GM12865 (cell line): ENCODE measurements around the gene C6orf62.
"Not testable (repeated sequence)": the region's sequence is repeated elsewhere in the genome, so short reads cannot be mapped to it uniquely, and the experiment has no call there.

Source experiments
- DNase-seq: peaks from one replicate; pipeline ENCODE4 v3.0.0; 2010; ENCODE audit warnings: low read depth
- H3K4me3 ChIP-seq: 2 replicates; pipeline ENCODE4 v1.5.1; 2011; ENCODE audit warnings: mild to moderate bottlenecking, low read depth, low read length, control low read depth
- TF ChIP-seq, protein P1 (sequence below): IDR thresholded peaks from 2 replicates; pipeline ENCODE4 v1.5.1; 2011; ENCODE audit warnings: low read length, control low read depth, low read depth, inconsistent platforms; ENCODE audit not compliant: insufficient read depth; ENCODE audit errors: missing control alignments

Gene C6orf62

DNA sequence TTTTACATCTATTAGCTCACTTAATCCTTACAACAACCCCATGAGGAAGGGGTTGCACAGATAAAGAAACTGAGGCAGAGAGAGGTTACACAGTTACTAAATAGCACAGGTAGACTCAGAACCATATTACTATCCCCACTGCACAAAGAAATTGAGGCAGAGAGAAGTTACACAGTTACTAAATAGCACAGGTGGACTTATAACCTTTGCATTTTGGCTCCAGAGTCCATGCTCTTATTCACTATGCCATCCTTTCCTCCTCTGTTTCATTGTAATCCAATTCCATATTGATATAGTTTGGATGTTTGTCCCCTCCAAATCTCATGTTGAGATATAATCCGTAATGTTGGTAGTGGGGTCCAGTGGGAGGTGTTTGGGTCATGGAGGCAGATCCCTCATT lies 55.8 kb downstream of the C6orf62 start:
- H3K4me3 ChIP-seq = no peak overlapping the region
- DNase-seq = no peak
- TF ChIP-seq, protein P1, sequence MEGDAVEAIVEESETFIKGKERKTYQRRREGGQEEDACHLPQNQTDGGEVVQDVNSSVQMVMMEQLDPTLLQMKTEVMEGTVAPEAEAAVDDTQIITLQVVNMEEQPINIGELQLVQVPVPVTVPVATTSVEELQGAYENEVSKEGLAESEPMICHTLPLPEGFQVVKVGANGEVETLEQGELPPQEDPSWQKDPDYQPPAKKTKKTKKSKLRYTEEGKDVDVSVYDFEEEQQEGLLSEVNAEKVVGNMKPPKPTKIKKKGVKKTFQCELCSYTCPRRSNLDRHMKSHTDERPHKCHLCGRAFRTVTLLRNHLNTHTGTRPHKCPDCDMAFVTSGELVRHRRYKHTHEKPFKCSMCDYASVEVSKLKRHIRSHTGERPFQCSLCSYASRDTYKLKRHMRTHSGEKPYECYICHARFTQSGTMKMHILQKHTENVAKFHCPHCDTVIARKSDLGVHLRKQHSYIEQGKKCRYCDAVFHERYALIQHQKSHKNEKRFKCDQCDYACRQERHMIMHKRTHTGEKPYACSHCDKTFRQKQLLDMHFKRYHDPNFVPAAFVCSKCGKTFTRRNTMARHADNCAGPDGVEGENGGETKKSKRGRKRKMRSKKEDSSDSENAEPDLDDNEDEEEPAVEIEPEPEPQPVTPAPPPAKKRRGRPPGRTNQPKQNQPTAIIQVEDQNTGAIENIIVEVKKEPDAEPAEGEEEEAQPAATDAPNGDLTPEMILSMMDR = no peak

DNA sequence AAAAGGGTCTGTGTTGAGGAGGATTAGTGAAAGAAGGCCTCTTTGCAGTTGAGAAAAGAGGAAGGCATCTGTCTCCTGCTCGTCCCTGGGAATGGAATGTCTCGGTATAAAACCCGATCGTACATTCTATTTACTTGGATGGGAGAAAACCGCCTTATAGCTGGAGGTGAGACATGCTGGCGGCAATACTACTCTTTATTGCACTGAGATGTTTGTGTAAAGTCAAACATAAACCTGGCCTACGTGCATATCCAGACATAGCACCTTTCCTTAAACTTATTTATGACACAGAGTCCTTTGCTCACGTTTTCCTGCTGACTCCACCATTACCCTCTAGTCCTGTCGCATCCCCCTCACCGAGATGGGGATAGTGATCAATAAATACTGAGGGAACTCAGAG lies 56.7 kb downstream of the C6orf62 start:
- H3K4me3 ChIP-seq = no peak overlapping the region
- no peak for DNase-seq
- TF ChIP-seq, protein P1 = no peak

DNA sequence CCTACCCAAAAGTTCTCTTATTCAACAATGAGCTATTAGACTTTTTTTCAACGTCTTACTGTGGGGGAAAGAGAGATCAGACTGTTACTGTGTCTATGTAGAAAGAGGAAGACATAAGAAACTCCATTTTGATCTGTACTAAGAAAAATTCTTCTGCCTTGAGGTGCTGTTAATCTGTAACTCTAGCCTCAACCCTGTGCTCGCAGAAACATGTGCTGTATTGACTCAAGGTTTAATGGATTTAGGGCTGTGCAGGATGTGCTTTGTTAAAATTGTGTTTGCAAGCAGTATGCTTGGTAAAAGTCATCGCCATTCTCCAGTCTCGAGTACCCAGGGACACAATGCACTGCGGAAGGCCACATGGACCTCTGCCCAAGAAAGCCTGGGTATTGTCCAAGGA lies 57.2 kb downstream of the C6orf62 start:
- not testable (repeated sequence) for H3K4me3 ChIP-seq, DNase-seq

DNA sequence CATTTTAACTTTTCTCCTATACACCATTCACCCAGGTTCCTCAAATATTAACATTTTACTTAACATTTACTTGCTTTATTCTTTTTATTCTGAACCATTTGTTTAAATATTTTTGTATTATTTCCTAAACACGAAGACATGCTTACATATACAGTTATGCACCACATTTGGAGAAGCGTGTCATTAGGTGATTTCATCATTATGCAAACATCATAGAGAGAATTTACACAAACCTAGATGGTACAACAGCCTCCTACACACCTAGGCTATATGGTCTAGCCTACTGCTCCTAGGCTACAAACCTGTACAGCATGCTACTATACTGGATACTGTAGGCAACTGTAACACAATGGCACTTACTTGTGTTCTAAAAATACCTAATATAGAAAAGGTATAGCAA lies 58.8 kb downstream of the C6orf62 start:
- no peak overlapping the region for H3K4me3 ChIP-seq
- DNase-seq = no peak
- TF ChIP-seq, protein P1 = no peak

DNA sequence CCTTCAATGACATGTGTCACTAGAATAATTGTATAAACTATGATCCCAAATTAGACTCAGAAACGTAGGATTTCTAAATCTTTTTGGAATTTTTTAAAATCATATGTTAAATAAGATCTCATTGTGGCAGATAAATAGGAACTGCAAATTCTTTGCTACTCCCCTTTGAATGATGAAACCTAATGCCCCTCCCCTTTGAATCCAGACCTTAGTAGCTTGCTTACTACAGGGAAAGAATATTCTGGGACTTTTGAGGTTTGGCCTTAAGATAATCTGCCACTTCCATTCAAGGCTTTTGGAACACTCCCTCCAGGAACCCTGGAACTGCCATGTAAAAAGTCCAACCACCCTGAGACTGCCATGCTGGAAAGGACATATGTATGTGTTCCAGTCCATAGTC lies 59.4 kb downstream of the C6orf62 start:
- H3K4me3 ChIP-seq = no peak overlapping the region
- DNase-seq = no peak
- TF ChIP-seq, protein P1 = no peak

DNA sequence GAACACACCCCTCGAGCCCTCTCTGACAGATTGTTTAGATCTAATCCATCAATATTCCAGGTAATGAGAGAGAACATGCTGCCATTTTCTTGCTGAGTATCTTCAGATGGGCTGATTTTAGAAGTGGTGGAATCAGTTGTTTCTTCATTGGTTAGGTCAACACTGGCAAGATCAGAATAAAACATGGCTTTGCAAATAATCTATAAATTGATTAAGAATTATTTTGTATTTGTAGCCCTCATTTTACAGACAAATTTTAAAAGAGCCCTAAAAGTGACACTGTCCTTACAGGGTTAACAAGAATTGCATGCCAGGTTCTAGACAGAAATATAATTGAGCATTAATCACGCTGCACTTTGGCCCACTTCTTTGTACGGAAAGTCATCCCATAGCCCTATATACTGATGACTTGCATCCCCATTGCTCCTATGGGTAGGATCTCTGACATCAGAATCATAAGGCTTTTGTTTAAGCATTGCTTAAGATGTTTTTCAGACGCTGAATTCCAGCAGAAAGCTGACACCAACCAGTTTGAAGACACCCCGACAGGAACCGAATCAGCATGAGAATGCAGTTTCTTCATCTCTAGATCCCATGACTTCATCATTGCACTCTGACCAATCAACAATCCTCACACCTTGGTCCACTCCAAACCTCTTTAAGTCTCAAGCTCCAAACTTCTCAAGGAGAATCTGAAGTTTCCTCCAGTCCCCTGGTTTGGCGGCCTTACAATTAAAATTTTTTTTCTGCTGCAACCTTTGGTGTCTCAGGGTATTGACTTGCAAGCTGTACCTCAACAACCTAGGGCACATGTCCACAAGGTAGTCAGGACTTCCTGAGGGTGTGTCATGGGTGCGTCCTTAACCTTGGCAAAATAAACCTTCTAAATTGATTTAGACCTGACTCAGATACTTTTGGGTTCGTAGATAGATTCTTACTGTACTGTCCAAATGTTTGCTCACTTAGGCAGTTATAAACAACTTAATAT lies 60.1 kb downstream of the C6orf62 start:
- no peak for DNase-seq
- TF ChIP-seq, protein P1 = no peak
- H3K4me3 ChIP-seq = no peak overlapping the region

DNA sequence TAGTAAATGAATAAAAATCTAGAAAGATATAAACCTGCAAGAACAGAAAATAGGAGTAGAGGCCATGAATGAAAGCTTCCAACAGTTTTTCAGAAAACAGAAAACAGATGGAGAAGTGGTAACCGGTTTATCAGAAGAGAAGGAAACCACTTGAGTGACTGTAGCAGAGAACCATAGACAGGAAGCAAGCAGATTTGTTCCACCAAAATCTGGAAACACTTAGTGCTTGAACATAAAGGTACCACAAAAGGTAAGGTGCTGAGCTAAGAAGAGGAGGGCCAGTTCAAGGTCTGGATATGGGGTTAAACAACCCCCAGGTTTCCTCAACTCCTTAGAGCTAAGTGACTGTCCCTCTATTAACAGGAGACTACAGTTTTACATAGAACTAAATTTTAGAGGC lies 63.7 kb downstream of the C6orf62 start:
- DNase-seq = no peak
- TF ChIP-seq, protein P1 = no peak
- no peak overlapping the region for H3K4me3 ChIP-seq
